Activated CD8-positive, alpha-beta T cell treated with anti-CD3 and anti-CD28 coated beads for 36 hours (primary cell): ENCODE data around the gene TNFSF15. TPM values are rescaled to one million over a fixed set of nuclear protein-coding genes. Genes with fewer than 3 reads are reported as not detected.
A peak's percentile ranks its signal among the peaks of the same experiment; 100 is the strongest.

Source experiments
- ATAC-seq: fragments of 200-7000 bp; cut with Tn5 transposase; one replicate; pipeline ENCODE4 v1.10.0; 2021; ENCODE audit warnings: mild to moderate bottlenecking, moderate library complexity
- CTCF ChIA-PET: fragments of 350-600 bp; sonication (Branson Sonifier 250); formaldehyde crosslinking; loops from one replicate; lab custom pipeline; 2021; ENCODE audit warnings: antibody characterized with exemption; lab: Charles Lee
- POLR2A ChIA-PET: fragments of 350-600 bp; sonication (Branson Sonifier 250); formaldehyde crosslinking; loops from one replicate; lab custom pipeline; 2021; ENCODE audit warnings: antibody characterized with exemption; lab: Charles Lee
- DNase-seq: peaks from one replicate; pipeline ENCODE4 v3.0.0-alpha.2; 2020
- H3K27ac Mint-ChIP-seq: one replicate; pipeline ENCODE4 v1.8.0; 2021; ENCODE audit warnings: mild to moderate bottlenecking, mixed read lengths
- H3K27me3 Mint-ChIP-seq: one replicate; pipeline ENCODE4 v1.8.0; 2021; ENCODE audit warnings: mixed read lengths
- H3K36me3 Mint-ChIP-seq: one replicate; pipeline ENCODE4 v1.8.0; 2021; ENCODE audit warnings: low read depth, mixed read lengths
- H3K4me1 Mint-ChIP-seq: one replicate; pipeline ENCODE4 v1.8.0; 2021; ENCODE audit warnings: low read depth, mixed read lengths
- H3K4me3 Mint-ChIP-seq: one replicate; pipeline ENCODE4 v1.8.0; 2021; ENCODE audit warnings: mild to moderate bottlenecking, moderate library complexity, mixed read lengths
- H3K9me3 Mint-ChIP-seq: one replicate; pipeline ENCODE4 v1.8.0; 2021; ENCODE audit warnings: mixed read lengths
- CTCF ChIP-seq: fragments of 200-600 bp; IDR thresholded peaks from one replicate; pipeline ENCODE4 v1.8.0; 2022; ENCODE audit warnings: antibody characterized with exemption, mild to moderate bottlenecking
- intact Hi-C: fragments of 100-400 bp; cut with micrococcal nuclease; formaldehyde crosslinking; loops from one replicate; pipeline ENCODE4 v1.10.0; 2022
- total RNA-seq, 2 experiments: library from RNA; stranded (reverse); gene quantifications; one replicate each; pipeline ENCODE4 v1.2.3, GENCODE V29; 2021

The TNFSF15 gene
- total RNA-seq, 2 experiments from 2014 or later, result 0.16 to 0.23 TPM

GRCh38 chr9:114774524-114774923 is 31.3 kb downstream of the TNFSF15 start:
- ATAC-seq (no peak), DNase-seq (no peak)
- H3K4me3 Mint-ChIP-seq, result no peak overlapping the region
- TF ChIP-seq CTCF, result no peak
- peak overlapping the region; percentile 37 for H3K27ac Mint-ChIP-seq
- no peaks in the 10 kb centered on the region for H3K36me3 Mint-ChIP-seq
- intact Hi-C loops, result no loop called here
- POLR2A ChIA-PET, result interaction anchor here (0.8 to 1.2 kb wide), 2 partner anchors 14 to 120 kb away, joined by 3 read pairs; no protein-coding TSS in a partner anchor
- H3K27me3 Mint-ChIP-seq, result peaks cover 8% of the 10 kb centered on the region
- no peaks in the 10 kb centered on the region for H3K9me3 Mint-ChIP-seq
- CTCF ChIA-PET, result interaction anchor here (0.8 to 1.4 kb wide), 3 partner anchors 13 to 132 kb away, joined by 3 to 4 read pairs (median 4); no protein-coding TSS in a partner anchor
- H3K4me1 Mint-ChIP-seq, result peaks cover 33% of the 10 kb centered on the region

- peaks cover 21% of the 10 kb centered on the region for H3K4me1 Mint-ChIP-seq
- H3K27ac Mint-ChIP-seq, result no peak overlapping the region
- POLR2A ChIA-PET, result no interaction called here
Observed at GRCh38 chr9:114771889-114772288, 34.0 kb downstream of the TNFSF15 start.

GRCh38 chr9:114770991-114771390 is 34.8 kb downstream of the TNFSF15 start:
- Mint-ChIP-seq H3K36me3 (no peaks in the 10 kb centered on the region), H3K27me3 (no peaks in the 10 kb centered on the region), H3K27ac (no peak overlapping the region), H3K9me3 (no peaks in the 10 kb centered on the region), H3K4me1 (peaks cover 17% of the 10 kb centered on the region), H3K4me3 (no peak overlapping the region)
- intact Hi-C loops, result no loop called here
- DNase-seq (no peak), ATAC-seq (no peak)
- POLR2A ChIA-PET, result no interaction called here
- TF ChIP-seq CTCF, result no peak
- CTCF ChIA-PET, result interaction anchor here (1.2 kb wide), 1 partner anchor 91 kb away, joined by 3 read pairs; no protein-coding TSS in a partner anchor

More at GRCh38 chr9:114771889-114772288, 34.0 kb downstream of the TNFSF15 start:
- intact Hi-C loops, result no loop called here
- Mint-ChIP-seq H3K36me3 (no peaks in the 10 kb centered on the region), H3K4me3 (no peak overlapping the region), H3K27me3 (no peaks in the 10 kb centered on the region), H3K9me3 (no peaks in the 10 kb centered on the region)
- DNase-seq (no peak), ATAC-seq (no peak)
- CTCF ChIA-PET, result no interaction called here
- TF ChIP-seq CTCF, result no peak

- H3K36me3 Mint-ChIP-seq, result no peaks in the 10 kb centered on the region
- no peak overlapping the region for H3K4me3 Mint-ChIP-seq
- no peaks in the 10 kb centered on the region for H3K27me3 Mint-ChIP-seq
- intact Hi-C loops, result no loop called here
- ATAC-seq (no peak), DNase-seq (no peak)
- no peak overlapping the region for H3K27ac Mint-ChIP-seq
- H3K4me1 Mint-ChIP-seq, result peaks cover 6% of the 10 kb centered on the region
- no peaks in the 10 kb centered on the region for H3K9me3 Mint-ChIP-seq
- TF ChIP-seq CTCF, result no peak
- POLR2A ChIA-PET, result interaction anchor here (0.7 kb wide), 1 partner anchor 137 kb away, joined by 3 read pairs; no protein-coding TSS in a partner anchor
- CTCF ChIA-PET, result interaction anchor here (0.7 to 1.8 kb wide), 3 partner anchors 12 to 137 kb away, joined by 3 to 7 read pairs (median 3); no protein-coding TSS in a partner anchor
Observed at GRCh38 chr9:114769624-114770023, 36.2 kb downstream of the TNFSF15 start.

- POLR2A ChIA-PET, result no interaction called here
- no peaks in the 10 kb centered on the region for H3K36me3 Mint-ChIP-seq
Observed at GRCh38 chr9:114763220-114763619, 42.6 kb downstream of the TNFSF15 start.

More at GRCh38 chr9:114763220-114763619, 42.6 kb downstream of the TNFSF15 start:
- Mint-ChIP-seq H3K4me3 (no peak overlapping the region), H3K4me1 (no peaks in the 10 kb centered on the region), H3K9me3 (no peaks in the 10 kb centered on the region), H3K27me3 (no peaks in the 10 kb centered on the region), H3K27ac (no peak overlapping the region)
- DNase-seq (no peak), ATAC-seq (no peak)
- TF ChIP-seq CTCF, result no peak
- intact Hi-C loops, result no loop called here
- CTCF ChIA-PET, result interaction anchor here (1.0 to 1.4 kb wide), 5 partner anchors 9 to 135 kb away, joined by 3 to 6 read pairs (median 3); no protein-coding TSS in a partner anchor
